HepG2 (cell line): ENCODE measurements around the gene GALNT16. TPM values are rescaled to one million over a fixed set of nuclear protein-coding genes. Genes with fewer than 3 reads are reported as not detected.

Experiments
- ATAC-seq: fragments of 200-7000 bp; cut with Tn5 transposase; 3 replicates; pipeline ENCODE4 v1.9.1; 2020; ENCODE audit warnings: mild to moderate bottlenecking, moderate library complexity
- BruUV-seq: library from RNA; stranded (reverse); fragments of 400-500 nt; replicated peaks from 2 replicates; lab custom pipeline; 2021; lab: Mats Ljungman, UMichigan
- CTCF ChIA-PET: fragments of 300-600 bp; formaldehyde crosslinking; extraction: SDS; loops from one replicate; lab custom pipeline; 2021; ENCODE audit warnings: low total read pairs, inconsistent platforms, low intra/inter-chr PET ratio; lab: Yijun Ruan, JAX
- POLR2A ChIA-PET: fragments of 350-600 bp; sonication (Branson Sonifier 250); formaldehyde crosslinking; loops from one replicate; lab custom pipeline; 2020; ENCODE audit warnings: antibody characterized with exemption, inconsistent platforms; lab: Yijun Ruan, JAX
- DNase-seq: peaks from one replicate; pipeline ENCODE4 v3.0.0-alpha.2; 2015; ENCODE audit warnings: low spot score
- FAIRE-seq: peaks from 3 replicates; lab custom pipeline; 2011; peaks lifted over from hg19 to GRCh38; lab: Jason Lieb, UNC
- H2AFZ ChIP-seq: one replicate; pipeline ENCODE4 v1.6.1; 2011; ENCODE audit warnings: low read length, inconsistent platforms
- H3K27ac ChIP-seq: fragments of 300-600 bp; 3 replicates; pipeline ENCODE4 v1.8.0; 2011; ENCODE audit warnings: mixed run types, mild to moderate bottlenecking, mixed read lengths, low read length, inconsistent platforms; ENCODE audit not compliant: insufficient read depth; ENCODE audit errors: extremely low read length
- H3K27me3 ChIP-seq, 2 experiments: fragments of 200-600 bp in 1 of 2; 2 replicates in 1 of 2; 3 replicates in 1 of 2; pipeline versions ENCODE4 v1.6.0 to v1.8.0; 2011; ENCODE audit warnings: low read length in 2 of 2, mild to moderate bottlenecking in 2 of 2, moderate library complexity in 2 of 2, inconsistent platforms in 1 of 2; ENCODE audit not compliant: insufficient read depth in 2 of 2, control insufficient read depth in 1 of 2
- H3K36me3 ChIP-seq, 2 experiments: fragments of 200-600 bp in 1 of 2; replicated peaks in 1 of 2; 2 replicates in 1 of 2; 3 replicates in 1 of 2; pipeline versions ENCODE4 v1.5.1 to v1.8.0; 2011; ENCODE audit warnings: low read length in 2 of 2, inconsistent platforms in 1 of 2; ENCODE audit not compliant: insufficient read depth in 2 of 2, control insufficient read depth in 1 of 2
- H3K4me1 ChIP-seq: 2 replicates; pipeline ENCODE4 v1.5.1; 2012; ENCODE audit warnings: low read length, inconsistent platforms; ENCODE audit not compliant: insufficient read depth
- H3K4me2 ChIP-seq: 2 replicates; pipeline ENCODE4 v1.6.0; 2011; ENCODE audit warnings: low read depth, low read length, inconsistent platforms
- H3K4me3 ChIP-seq, 3 experiments: fragments of 200-600 bp in 1 of 3; sonication (generic), shearing (Covaris generic) in 1 of 3; replicated peaks in 1 of 3; 2 replicates each; pipeline ENCODE4 v1.5.1; 2011 to 2016; ENCODE audit warnings: low read length in 3 of 3, inconsistent platforms in 2 of 3, low read depth in 2 of 3, mild to moderate bottlenecking in 2 of 3, control low read depth in 1 of 3, mixed read lengths in 1 of 3; ENCODE audit not compliant: insufficient read depth in 1 of 3
- H3K79me2 ChIP-seq: one replicate; pipeline ENCODE4 v1.6.1; 2011; ENCODE audit warnings: low read length, inconsistent platforms; ENCODE audit not compliant: insufficient read depth
- H3K9ac ChIP-seq: 2 replicates; pipeline ENCODE4 v1.6.0; 2011; ENCODE audit warnings: mild to moderate bottlenecking, low read depth, low read length, inconsistent platforms; ENCODE audit not compliant: insufficient read depth
- H3K9me3 ChIP-seq: 2 replicates; pipeline ENCODE4 v1.5.1; 2012; ENCODE audit warnings: mild to moderate bottlenecking, low read length
- H4K20me1 ChIP-seq: 2 replicates; pipeline ENCODE4 v1.6.0; 2011; ENCODE audit warnings: inconsistent platforms, mild to moderate bottlenecking, low read length, moderate library complexity; ENCODE audit not compliant: insufficient read depth
- FOXA1 ChIP-seq, 2 experiments: fragments of 450-650 bp in 1 of 2; sonication (generic) in 1 of 2; formaldehyde crosslinking in 1 of 2; IDR thresholded peaks; 2 replicates each; pipeline versions ENCODE4 v1.4.0 to v1.6.1; 2016 to 2020; ENCODE audit warnings: missing genetic modification reagents in 1 of 2
- FOXA3 ChIP-seq: IDR thresholded peaks from 2 replicates; pipeline ENCODE4 v1.6.1; 2016; ENCODE audit warnings: missing genetic modification reagents, missing compliant biosample characterization
- NFYB ChIP-seq: sonication (generic); formaldehyde crosslinking; IDR thresholded peaks from 2 replicates; pipeline ENCODE4 v1.4.0; 2020; ENCODE audit warnings: missing genetic modification reagents
- NFYC ChIP-seq: IDR thresholded peaks from 2 replicates; pipeline ENCODE4 v1.6.1; 2016; ENCODE audit warnings: missing genetic modification reagents, missing compliant biosample characterization
- RAD51 ChIP-seq: fragments of 450-650 bp; IDR thresholded peaks from 2 replicates; pipeline ENCODE4 v1.6.1; 2016; ENCODE audit warnings: borderline replicate concordance
- ZNF12 ChIP-seq: sonication (generic); formaldehyde crosslinking; IDR thresholded peaks from 2 replicates; pipeline ENCODE4 v1.5.0; 2020; ENCODE audit warnings: missing genetic modification reagents
- WGBS: methylation state at CpG from one replicate; pipeline ENCODE4 v1.1.6; 2017; ENCODE audit warnings: low lambda C conversion rate; 5-methylcytosine and 5-hydroxymethylcytosine counted together
- in situ Hi-C: cut with HindIII; loops from 2 replicates; pipeline ENCODE4 v1.10.0; 2017; ENCODE audit warnings: low pct_unique_long_range_greater_than_20kb; ENCODE audit not compliant: extremely low pct_ligation_motif_present
- intact Hi-C: fragments of 100-400 bp; cut with micrococcal nuclease; formaldehyde crosslinking; loops from one replicate; pipeline ENCODE4 v1.10.0; 2022; ENCODE audit not compliant: unreplicated experiment
- polyA plus RNA-seq, 8 experiments: library from polyadenylated mRNA; depleted of rRNA in 3 of 8; stranded (reverse) in 7 of 8; unstranded in 1 of 8; fragments of >200 nt; fragmentation: Illumina TruSeq in 4 of 8; extraction: Trizol in 4 of 8; gene quantifications; 2 replicates each; pipeline versions ENCODE4 v1.2.1 to v1.2.3, GENCODE V29; 2011 to 2016; ENCODE audit warnings: low read depth in 4 of 8, missing spikeins in 1 of 8, mixed read lengths in 1 of 8; ENCODE audit not compliant: insufficient read depth in 1 of 8
- total RNA-seq, 5 experiments: library from RNA; depleted of rRNA; stranded (reverse); fragments of >200 nt; fragmentation: Illumina TruSeq; extraction: Trizol; gene quantifications; 2 replicates each; pipeline ENCODE4 v1.2.3, GENCODE V29; 2016; ENCODE audit warnings: low read depth in 1 of 5

The GALNT16 gene
- total and polyA plus RNA-seq, 2 of the 13 experiments (the other 11 are each of a cell fraction or from before 2014, with no cell fraction given) = 0.54 to 0.82 TPM

GRCh38 chr14:69355607-69356281 is 95.8 kb downstream of the GALNT16 start:
- ChIA-PET CTCF (no interaction called here), POLR2A (no interaction called here)
- Histone ChIP-seq H3K4me1 (peaks cover 30% of the 10 kb centered on the region), H3K27me3 (peaks cover 1 to 20% of the 10 kb centered on the region in 2 experiments; a peak in 1 of 5 replicates), H2AFZ (no peak overlapping the region), H3K36me3 (no peaks in the 10 kb centered on the region), H3K9me3 (no peaks in the 10 kb centered on the region), H3K4me2 (peak overlapping the region; percentile 83; the same call in 1 of the 2 replicates), H3K27ac (no peak overlapping the region), H3K9ac (no peak overlapping the region), H3K79me2 (no peaks in the 10 kb centered on the region), H3K4me3 (no peak overlapping the region), H4K20me1 (no peaks in the 10 kb centered on the region)
- WGBS = 26% methylated on average over 5 of the region's 6 CpGs
- FAIRE-seq (no peak), DNase-seq (no peak), ATAC-seq (peak; percentile 16)
- in situ Hi-C loops = no loop called here
- intact Hi-C loops = no loop called here
- BruUV-seq = no TSS peak
- no peak for TF ChIP-seq RAD51

DNA sequence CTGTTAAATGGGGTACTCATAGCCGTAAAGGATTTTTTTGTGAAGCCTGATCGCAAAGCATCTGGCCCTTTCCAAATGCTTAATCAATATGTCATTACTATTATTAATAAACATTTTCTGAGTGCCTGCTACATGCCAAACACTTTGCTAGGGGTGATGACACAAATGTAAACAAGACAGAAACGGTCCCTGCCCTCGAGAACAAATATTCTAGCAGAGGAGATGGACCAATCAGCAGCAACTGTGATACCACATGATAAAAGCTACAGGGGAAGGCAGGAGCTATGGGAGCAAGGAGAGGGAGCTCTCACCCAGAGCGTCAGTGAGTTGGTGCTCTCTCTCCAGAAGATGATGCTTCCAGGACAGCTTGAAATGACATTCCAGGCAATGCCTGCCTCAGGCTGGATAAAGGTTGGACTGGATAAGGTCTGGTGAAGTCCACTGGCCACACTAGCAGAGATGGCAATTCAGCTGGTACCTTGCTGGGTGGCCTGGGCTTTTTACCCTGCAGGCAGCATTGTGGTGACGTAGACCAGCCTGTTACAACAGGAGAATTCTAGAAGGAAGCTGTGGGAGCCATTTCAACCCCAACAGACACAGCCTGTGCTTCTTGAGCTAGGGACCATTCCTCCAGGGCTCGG is 97.1 kb downstream of the GALNT16 start:
- no peaks in the 10 kb centered on the region for H3K36me3 ChIP-seq
- peaks cover 1 to 14% of the 10 kb centered on the region in 2 experiments; a peak in 1 of 5 replicates for H3K27me3 ChIP-seq
- TF ChIP-seq ZNF12 (CRISPR knock-in tag) (no peak), NFYC (0 out of 2 replicates have a peak, but pooled peaks have one; percentile 15), FOXA3 (CRISPR knock-in tag) (peak; percentile 73; the same call in 1 of the 2 replicates), FOXA1 (IDR thresholded peaks at IDR 0.05) (no peak), FOXA1 (CRISPR knock-in tag; IDR thresholded peaks at IDR 0.05) (peak; percentile 45), NFYB (CRISPR knock-in tag) (peak; percentile 64)
- no peaks in the 10 kb centered on the region for H4K20me1 ChIP-seq
- no peak overlapping the region for H2AFZ ChIP-seq
- 39% methylated on average over 7 of the region's 7 CpGs for WGBS
- no peak overlapping the region; the same call in 1 of the 2 replicates for H3K4me2 ChIP-seq
- POLR2A ChIA-PET = no interaction called here
- ATAC-seq (no peak), DNase-seq (peak; percentile 18), FAIRE-seq (no peak)
- H3K9me3 ChIP-seq = no peaks in the 10 kb centered on the region
- CTCF ChIA-PET = no interaction called here
- in situ Hi-C loops = no loop called here
- intact Hi-C loops = loop anchor here (1.0 kb wide), 1 partner anchor 28 kb away; no protein-coding TSS in a partner anchor
- no peaks in the 10 kb centered on the region for H3K79me2 ChIP-seq
- no peak overlapping the region for H3K9ac ChIP-seq
- H3K4me1 ChIP-seq = peaks cover 30% of the 10 kb centered on the region
- no peak overlapping the region for H3K4me3 ChIP-seq
- no TSS peak for BruUV-seq
- no peak overlapping the region for H3K27ac ChIP-seq
